ENCODE data around the gene TSHZ2. TPM values are rescaled to one million over a fixed set of nuclear protein-coding genes. Genes with fewer than 3 reads are reported as not detected.

TSHZ2 gene
- total and polyA plus RNA-seq, 2 donors (not counting 1 experiment from before 2014, with no cell fraction given): 1.00 to 5.7 TPM

GRCh38 chr20:53222932-53223331, 250.8 kb downstream of the TSHZ2 start:
- Histone ChIP-seq H3K36me3 (replicated peaks in 1 of 2; ENCODE audit: control extremely low read depth in 1 of 2, control insufficient read depth in 1 of 2, extremely low read depth in 1 of 2, insufficient read depth in 2 of 2, low read length in 1 of 2) (no peaks in the 10 kb centered on the region), H3K79me2 (ENCODE audit: control insufficient read depth, insufficient read depth, low read length) (no peaks in the 10 kb centered on the region), H4K20me1 (ENCODE audit: control insufficient read depth, insufficient read depth, low read length, poor library complexity, severe bottlenecking) (no peaks in the 10 kb centered on the region), H3K27ac (ENCODE audit: low read length in 2 of 2) (no peak overlapping the region), H3K4me3 (ENCODE audit: control extremely low read depth in 1 of 5, extremely low read depth in 1 of 5, insufficient read depth in 1 of 5, low read depth in 2 of 5, low read length in 4 of 5) (no peak overlapping the region), H3K9ac (ENCODE audit: low read length) (no peak overlapping the region), H3K9me3 (ENCODE audit: control extremely low read depth in 1 of 3, control insufficient read depth in 2 of 3, insufficient read depth in 1 of 3, low read length in 2 of 3) (no peaks in the 10 kb centered on the region), H3K4me1 (ENCODE audit: control insufficient read depth in 2 of 2, insufficient read depth in 2 of 2, low read length in 2 of 2) (peaks cover 0 to 8% of the 10 kb centered on the region in 2 donors), H2AFZ (ENCODE audit: insufficient read depth, low read depth, low read length, poor library complexity, severe bottlenecking) (no peak overlapping the region), H3K27me3 (replicated peaks in 1 of 4; ENCODE audit: control extremely low read depth in 1 of 4, control insufficient read depth in 3 of 4, insufficient read depth in 4 of 4, low read length in 3 of 4) (no peaks in the 10 kb centered on the region), H3K4me2 (replicated peaks; ENCODE audit: low read depth, low read length, poor library complexity, severe bottlenecking) (no peak overlapping the region)
- CTCF ChIA-PET: interaction anchor here (0.7 kb wide), 1 partner anchor 218 kb away, joined by 3 read pairs; no protein-coding TSS in a partner anchor
- H3K9me3 Mint-ChIP-seq (ENCODE audit: insufficient read depth): no peaks in the 10 kb centered on the region
- H3K4me1 Mint-ChIP-seq: peaks cover 9% of the 10 kb centered on the region
- intact Hi-C loops (cut with micrococcal nuclease): no loop called here
- H3K27me3 Mint-ChIP-seq: peaks cover 18% of the 10 kb centered on the region
- no CpG with 5 or more reads among the region's 3 CpGs for WGBS (ENCODE audit: insufficient coverage)
- no peak overlapping the region for H3K27ac Mint-ChIP-seq
- DNase-seq (no peak), ATAC-seq (ENCODE audit: low read depth) (no peak)
- H3K4me3 Mint-ChIP-seq: no peak overlapping the region
- POLR2A ChIA-PET: no interaction called here
- TF ChIP-seq CTCF (IDR thresholded peaks at IDR 0.05): no peak
- no peak for TF ChIP-seq EZH2 (IDR thresholded peaks at IDR 0.05; ENCODE audit: borderline replicate concordance, insufficient read depth, low read depth, low read length, poor library complexity, severe bottlenecking)

- Histone ChIP-seq H3K36me3 (replicated peaks in 1 of 2; ENCODE audit: control extremely low read depth in 1 of 2, control insufficient read depth in 1 of 2, extremely low read depth in 1 of 2, insufficient read depth in 2 of 2, low read length in 1 of 2) (no peaks in the 10 kb centered on the region), H3K27me3 (replicated peaks in 1 of 4; ENCODE audit: control extremely low read depth in 1 of 4, control insufficient read depth in 3 of 4, insufficient read depth in 4 of 4, low read length in 3 of 4) (no peaks in the 10 kb centered on the region), H3K9ac (ENCODE audit: low read length) (no peak overlapping the region), H3K79me2 (ENCODE audit: control insufficient read depth, insufficient read depth, low read length) (no peaks in the 10 kb centered on the region), H3K9me3 (ENCODE audit: control extremely low read depth in 1 of 3, control insufficient read depth in 2 of 3, insufficient read depth in 1 of 3, low read length in 2 of 3) (no peaks in the 10 kb centered on the region), H3K27ac (ENCODE audit: low read length in 2 of 2) (no peak overlapping the region), H3K4me2 (replicated peaks; ENCODE audit: low read depth, low read length, poor library complexity, severe bottlenecking) (no peak overlapping the region), H3K4me3 (ENCODE audit: control extremely low read depth in 1 of 5, extremely low read depth in 1 of 5, insufficient read depth in 1 of 5, low read depth in 2 of 5, low read length in 4 of 5) (no peak overlapping the region), H3K4me1 (ENCODE audit: control insufficient read depth in 2 of 2, insufficient read depth in 2 of 2, low read length in 2 of 2) (peaks cover 0 to 8% of the 10 kb centered on the region in 2 donors), H4K20me1 (ENCODE audit: control insufficient read depth, insufficient read depth, low read length, poor library complexity, severe bottlenecking) (no peaks in the 10 kb centered on the region), H2AFZ (ENCODE audit: insufficient read depth, low read depth, low read length, poor library complexity, severe bottlenecking) (no peak overlapping the region)
- DNase-seq (no peak), ATAC-seq (ENCODE audit: low read depth) (no peak)
- ChIA-PET CTCF (no interaction called here), POLR2A (no interaction called here)
- Mint-ChIP-seq H3K27ac (no peak overlapping the region), H3K4me3 (no peak overlapping the region), H3K4me1 (peaks cover 9% of the 10 kb centered on the region), H3K9me3 (ENCODE audit: insufficient read depth) (no peaks in the 10 kb centered on the region), H3K27me3 (peaks cover 18% of the 10 kb centered on the region)
- intact Hi-C loops (cut with micrococcal nuclease): no loop called here
- WGBS (ENCODE audit: insufficient coverage): 100% methylated on average over 1 of the region's 5 CpGs
- TF ChIP-seq CTCF (IDR thresholded peaks at IDR 0.05): no peak
- TF ChIP-seq EZH2 (IDR thresholded peaks at IDR 0.05; ENCODE audit: borderline replicate concordance, insufficient read depth, low read depth, low read length, poor library complexity, severe bottlenecking): no peak
Measured at GRCh38 chr20:53223626-53224172, 251.5 kb downstream of the TSHZ2 start.
